HEK293T (cell line): Measurements from ENCODE around the gene ARMCX6.
"Not testable (repeated sequence)": the region's sequence is repeated elsewhere in the genome, so short reads cannot be mapped to it uniquely, and the experiment has no call there.

Source experiments
- CTCF ChIA-PET: fragments of 350-600 bp; formaldehyde crosslinking; extraction: SDS; loops from one replicate; lab custom pipeline; 2021; ENCODE audit warnings: antibody characterized with exemption, inconsistent platforms; lab: Yijun Ruan, JAX
- POLR2A ChIA-PET: fragments of 350-600 bp; formaldehyde crosslinking; extraction: SDS; loops from one replicate; lab custom pipeline; 2020; ENCODE audit warnings: antibody characterized with exemption, inconsistent platforms; lab: Yijun Ruan, JAX
- DNase-seq: peaks from one replicate; pipeline ENCODE4 v3.0.0; 2012; ENCODE audit warnings: mixed read lengths; ENCODE audit errors: extremely low spot score
- ARNT ChIP-seq: fragments of 450-650 bp; IDR thresholded peaks from 2 replicates; pipeline ENCODE4 v1.6.1; 2017; ENCODE audit warnings: mild to moderate bottlenecking
- BHLHE40 ChIP-seq: fragments of 450-650 bp; IDR thresholded peaks from 2 replicates; pipeline ENCODE4 v1.6.1; 2016; ENCODE audit warnings: mild to moderate bottlenecking, moderate library complexity, borderline replicate concordance
- CTBP1 ChIP-seq: fragments of 450-650 bp; IDR thresholded peaks from 2 replicates; pipeline ENCODE4 v1.6.1; 2016; ENCODE audit warnings: borderline replicate concordance
- ELF4 ChIP-seq: fragments of 450-650 bp; IDR thresholded peaks from 2 replicates; pipeline ENCODE4 v1.6.1; 2017; ENCODE audit warnings: antibody characterized with exemption
- FOXA1 ChIP-seq: fragments of 450-650 bp; IDR thresholded peaks from 2 replicates; pipeline ENCODE4 v1.6.1; 2016; ENCODE audit warnings: mild to moderate bottlenecking
- FOXK2 ChIP-seq: fragments of 450-650 bp; IDR thresholded peaks from 2 replicates; pipeline ENCODE4 v1.6.1; 2016; ENCODE audit warnings: mild to moderate bottlenecking
- FOXM1 ChIP-seq: fragments of 450-650 bp; IDR thresholded peaks from 2 replicates; pipeline ENCODE4 v1.6.1; 2017; ENCODE audit warnings: mild to moderate bottlenecking, borderline replicate concordance
- HDGF ChIP-seq: fragments of 450-650 bp; IDR thresholded peaks from 2 replicates; pipeline ENCODE4 v1.6.1; 2017; ENCODE audit warnings: antibody characterized with exemption, borderline replicate concordance
- L3MBTL2 ChIP-seq: fragments of 450-650 bp; conservative IDR thresholded peaks from 2 replicates; pipeline ENCODE4 v1.6.1; 2016; ENCODE audit warnings: mild to moderate bottlenecking
- LEF1 ChIP-seq: fragments of 450-650 bp; IDR thresholded peaks from 2 replicates; pipeline ENCODE4 v1.6.1; 2017; ENCODE audit warnings: mild to moderate bottlenecking, borderline replicate concordance
- NFRKB ChIP-seq: fragments of 450-650 bp; IDR thresholded peaks from 2 replicates; pipeline ENCODE4 v1.6.1; 2016; ENCODE audit warnings: mild to moderate bottlenecking, moderate library complexity
- PKNOX1 ChIP-seq: fragments of 450-650 bp; IDR thresholded peaks from 2 replicates; pipeline ENCODE4 v1.6.1; 2016
- SP1 ChIP-seq: fragments of 450-650 bp; IDR thresholded peaks from 2 replicates; pipeline ENCODE4 v1.6.1; 2017
- SUZ12 ChIP-seq: fragments of 450-650 bp; IDR thresholded peaks from 2 replicates; pipeline ENCODE4 v1.6.1; 2016; ENCODE audit warnings: mild to moderate bottlenecking
- TARDBP ChIP-seq: fragments of 450-650 bp; IDR thresholded peaks from 2 replicates; pipeline ENCODE4 v1.6.1; 2016
- ZNF384 ChIP-seq: fragments of 450-650 bp; IDR thresholded peaks from 2 replicates; pipeline ENCODE4 v1.6.1; 2016

Gene ARMCX6

GRCh38 chrX:101642093-101642492 lies 24.3 kb upstream of the ARMCX6 start:
- no peak for DNase-seq
- TF ChIP-seq FOXM1 (no peak), ARNT (no peak)
- POLR2A ChIA-PET, result no interaction called here
- CTCF ChIA-PET, result no interaction called here

GRCh38 chrX:101639583-101639982 lies 21.8 kb upstream of the ARMCX6 start:
- CTCF ChIA-PET, result no interaction called here
- no peak for TF ChIP-seq CTBP1
- no peak for TF ChIP-seq TARDBP
- TF ChIP-seq LEF1, result no peak
- no peak for TF ChIP-seq L3MBTL2
- POLR2A ChIA-PET, result no interaction called here
- no peak for DNase-seq

- DNase-seq, result peak; percentile 27
- TF ChIP-seq ZNF384, result no peak
- TF ChIP-seq FOXM1, result 0 out of 2 replicates have a peak, but pooled peaks have one; percentile 3
- no peak for TF ChIP-seq LEF1
- POLR2A ChIA-PET, result no interaction called here
- CTCF ChIA-PET, result no interaction called here
Observed at GRCh38 chrX:101619364-101619763, 1.6 kb upstream of the ARMCX6 start.

GRCh38 chrX:101605728-101606127 lies 12.1 kb downstream of the ARMCX6 start:
- CTCF ChIA-PET, result no interaction called here
- POLR2A ChIA-PET, result no interaction called here
- no peak for TF ChIP-seq CTBP1
- no peak for TF ChIP-seq ARNT
- TF ChIP-seq FOXK2, result no peak
- TF ChIP-seq SP1, result no peak
- no peak for TF ChIP-seq FOXA1
- no peak for TF ChIP-seq L3MBTL2
- no peak for TF ChIP-seq ZNF384
- TF ChIP-seq ELF4, result no peak
- no peak for TF ChIP-seq TARDBP
- DNase-seq, result no peak

- CTCF ChIA-PET, result no interaction called here
- POLR2A ChIA-PET, result no interaction called here
- no peak for DNase-seq
- TF ChIP-seq NFRKB (no peak), BHLHE40 (no peak), FOXM1 (no peak), ZNF384 (no peak), SUZ12 (no peak), HDGF (no peak), FOXK2 (no peak), ARNT (no peak), FOXA1 (no peak), ELF4 (no peak), PKNOX1 (no peak), SP1 (no peak), L3MBTL2 (no peak), CTBP1 (no peak), TARDBP (no peak), LEF1 (no peak)
Observed at GRCh38 chrX:101605146-101605545, 12.7 kb downstream of the ARMCX6 start.

GRCh38 chrX:101602077-101602476 lies 15.7 kb downstream of the ARMCX6 start:
- ChIA-PET POLR2A (no interaction called here), CTCF (no interaction called here)
- TF ChIP-seq HDGF (no peak), ARNT (no peak), LEF1 (no peak), ZNF384 (no peak), ELF4 (no peak), BHLHE40 (no peak), CTBP1 (no peak), L3MBTL2 (no peak), FOXM1 (no peak), PKNOX1 (no peak), NFRKB (no peak), SUZ12 (no peak), TARDBP (no peak), SP1 (no peak), FOXK2 (no peak), FOXA1 (no peak)
- DNase-seq, result no peak

- CTCF ChIA-PET, POLR2A ChIA-PET, DNase-seq: not testable (repeated sequence)
Observed at GRCh38 chrX:101599592-101599991, 18.2 kb downstream of the ARMCX6 start.

- POLR2A ChIA-PET, result no interaction called here
- CTCF ChIA-PET, result no interaction called here
- TF ChIP-seq L3MBTL2 (no peak), LEF1 (no peak), ARNT (no peak), CTBP1 (no peak), SUZ12 (no peak), ZNF384 (no peak), ELF4 (no peak), SP1 (no peak), FOXA1 (no peak), BHLHE40 (no peak), PKNOX1 (no peak), FOXM1 (no peak), TARDBP (no peak), HDGF (no peak)
- DNase-seq, result peak; percentile 66
Observed at GRCh38 chrX:101595739-101596419, 21.9 kb downstream of the ARMCX6 start.
